Urinary bladder (tissue), 4 donors: ENCODE measurements around the gene RNF223. TPM values are rescaled to one million over a fixed set of nuclear protein-coding genes. Genes with fewer than 3 reads are reported as not detected.
"Not testable (repeated sequence)": the region's sequence is repeated elsewhere in the genome, so short reads cannot be mapped to it uniquely, and the experiment has no call there.

Experiments used
- DNase-seq: peaks from one replicate; pipeline ENCODE4 v3.0.0-alpha.2; 2015; ENCODE audit errors: extremely low spot score
- H3K27ac ChIP-seq: one replicate; pipeline ENCODE4 v1.5.1; 2013; ENCODE audit warnings: low read depth, mild to moderate bottlenecking, moderate library complexity
- H3K36me3 ChIP-seq: one replicate; pipeline ENCODE4 v1.6.1; 2013; ENCODE audit warnings: mild to moderate bottlenecking, moderate library complexity; ENCODE audit not compliant: insufficient read depth
- H3K4me1 ChIP-seq: one replicate; pipeline ENCODE4 v1.6.1; 2013; ENCODE audit warnings: mild to moderate bottlenecking, moderate library complexity; ENCODE audit not compliant: insufficient read depth
- H3K4me3 ChIP-seq: one replicate; pipeline ENCODE4 v1.5.1; 2013; ENCODE audit warnings: low read depth, low read length
- WGBS: extraction: QIAGEN DNeasy Blood & Tissue Kit; methylation state at CpG from one replicate; pipeline ENCODE4 v1.1.7; 2013; 5-methylcytosine and 5-hydroxymethylcytosine counted together
- polyA plus RNA-seq: library from polyadenylated mRNA; stranded (reverse); fragments of 200-250 nt; gene quantifications from one replicate; pipeline ENCODE4 v1.2.3, GENCODE V29; 2013
- total RNA-seq: library from RNA; depleted of rRNA; stranded (reverse); fragments of >200 nt; gene quantifications from one replicate; pipeline ENCODE4 v1.2.3, GENCODE V29; 2014
- donor health status: healthy with polysubstance abuse.
- donor health status: healthy.

Gene RNF223
- total and polyA plus RNA-seq, 2 donors = 0.73 to 2.7 TPM

GRCh38 chr1:1067284-1067859, 6.7 kb downstream of the RNF223 start:
- WGBS = 88% methylated on average over 54 of the region's 54 CpGs
- no peak for DNase-seq
- Histone ChIP-seq H3K4me3 (no peak overlapping the region), H3K36me3 (no peaks in the 10 kb centered on the region), H3K4me1 (no peaks in the 10 kb centered on the region), H3K27ac (no peak overlapping the region)

GRCh38 chr1:1066403-1067283, 7.5 kb downstream of the RNF223 start:
- no peak for DNase-seq
- no peak overlapping the region for H3K27ac ChIP-seq
- H3K36me3 ChIP-seq = no peaks in the 10 kb centered on the region
- H3K4me3 ChIP-seq = no peak overlapping the region
- WGBS = 69% methylated on average over 27 of the region's 27 CpGs
- no peaks in the 10 kb centered on the region for H3K4me1 ChIP-seq

GRCh38 chr1:1065940-1066304, 8.2 kb downstream of the RNF223 start:
- H3K27ac ChIP-seq, H3K4me1 ChIP-seq, DNase-seq, H3K36me3 ChIP-seq, H3K4me3 ChIP-seq: not testable (repeated sequence)
- 61% methylated on average over 11 of the region's 11 CpGs for WGBS

- Histone ChIP-seq H3K27ac (no peak overlapping the region), H3K36me3 (no peaks in the 10 kb centered on the region), H3K4me3 (no peak overlapping the region), H3K4me1 (no peaks in the 10 kb centered on the region)
- 64% methylated on average over 20 of the region's 20 CpGs for WGBS
- DNase-seq = no peak
Observed at GRCh38 chr1:1065265-1065939, 8.7 kb downstream of the RNF223 start.

GRCh38 chr1:1063945-1064831, 9.9 kb downstream of the RNF223 start:
- 18% methylated on average over 50 of the region's 50 CpGs for WGBS
- Histone ChIP-seq H3K36me3 (no peaks in the 10 kb centered on the region), H3K4me1 (no peaks in the 10 kb centered on the region), H3K27ac (no peak overlapping the region), H3K4me3 (no peak overlapping the region)
- DNase-seq = no peak

GRCh38 chr1:1063261-1063944, 10.7 kb downstream of the RNF223 start:
- no peak for DNase-seq
- 69% methylated on average over 24 of the region's 24 CpGs for WGBS
- no peak overlapping the region for H3K4me3 ChIP-seq
- no peaks in the 10 kb centered on the region for H3K36me3 ChIP-seq
- H3K27ac ChIP-seq = no peak overlapping the region
- no peaks in the 10 kb centered on the region for H3K4me1 ChIP-seq

- DNase-seq = no peak
- no peak overlapping the region for H3K4me3 ChIP-seq
- H3K36me3 ChIP-seq = no peaks in the 10 kb centered on the region
- no peak overlapping the region for H3K27ac ChIP-seq
- 24% methylated on average over 29 of the region's 29 CpGs for WGBS
- H3K4me1 ChIP-seq = no peaks in the 10 kb centered on the region
Observed at GRCh38 chr1:1062348-1063163, 11.6 kb downstream of the RNF223 start.

- no peaks in the 10 kb centered on the region for H3K36me3 ChIP-seq
- H3K27ac ChIP-seq = no peak overlapping the region
- H3K4me3 ChIP-seq = no peak overlapping the region
- no peak for DNase-seq
- 44% methylated on average over 16 of the region's 18 CpGs for WGBS
- H3K4me1 ChIP-seq = no peaks in the 10 kb centered on the region
Observed at GRCh38 chr1:1061682-1062345, 12.3 kb downstream of the RNF223 start.

- WGBS = 46% methylated on average over 38 of the region's 38 CpGs
- H3K4me1 ChIP-seq = no peaks in the 10 kb centered on the region
Observed at GRCh38 chr1:1060281-1061000, 13.7 kb downstream of the RNF223 start.

GRCh38 chr1:1059494-1060280, 14.4 kb downstream of the RNF223 start:
- Histone ChIP-seq H3K36me3 (no peaks in the 10 kb centered on the region), H3K4me3 (peak overlapping the region; percentile 54), H3K27ac (no peak overlapping the region), H3K4me1 (no peaks in the 10 kb centered on the region)
- 5% methylated on average over 69 of the region's 69 CpGs for WGBS
- no peak for DNase-seq

More at GRCh38 chr1:1060281-1061000, 13.7 kb downstream of the RNF223 start:
- Histone ChIP-seq H3K27ac (no peak overlapping the region), H3K4me3 (no peak overlapping the region), H3K36me3 (no peaks in the 10 kb centered on the region)
- no peak for DNase-seq
